Measurements from ENCODE around the gene CUTC. TPM values are rescaled to one million over a fixed set of nuclear protein-coding genes. Genes with fewer than 3 reads are reported as not detected.
"Not testable (repeated sequence)": the region's sequence is repeated elsewhere in the genome, so short reads cannot be mapped to it uniquely, and the experiment has no call there.

CUTC gene
- polyA plus RNA-seq, 2 of the 4 experiments (the other 2 are of a cell fraction), result 47.6 to 66.5 TPM

DNA sequence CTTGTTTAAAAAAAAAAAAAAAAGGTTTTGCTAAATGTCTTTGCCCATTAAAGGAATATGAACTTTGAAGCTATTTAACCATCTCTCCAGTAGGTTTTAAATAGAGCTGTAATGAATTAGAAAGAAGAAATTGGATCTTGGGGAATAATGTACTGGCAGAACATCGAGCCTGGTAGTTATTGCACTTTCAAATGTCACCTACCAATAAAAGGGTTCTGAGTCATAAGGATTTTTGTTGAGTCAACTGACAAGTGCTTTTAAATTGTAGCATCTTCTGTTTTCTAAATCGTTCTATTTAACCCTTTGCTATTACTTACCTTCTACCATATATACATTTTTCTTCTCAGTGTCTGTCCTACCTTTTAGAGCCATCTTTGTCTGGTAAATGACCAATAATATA lies 10.7 kb downstream of the CUTC start:
- TF ChIP-seq GATA3 (IDR thresholded peaks at IDR 0.05; ENCODE audit: borderline replicate concordance) (no peak), RFX5 (IDR thresholded peaks at IDR 0.05) (no peak), JUNB (IDR thresholded peaks at IDR 0.05) (no peak), NFE2L2 (conservative IDR thresholded peaks at IDR 0.05; ENCODE audit: low read length) (no peak), ELK1 (IDR thresholded peaks at IDR 0.05; ENCODE audit: low read depth, low read length) (no peak)
- TF ChIP-seq, protein P1, sequence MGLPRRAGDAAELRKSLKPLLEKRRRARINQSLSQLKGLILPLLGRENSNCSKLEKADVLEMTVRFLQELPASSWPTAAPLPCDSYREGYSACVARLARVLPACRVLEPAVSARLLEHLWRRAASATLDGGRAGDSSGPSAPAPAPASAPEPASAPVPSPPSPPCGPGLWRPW (IDR thresholded peaks at IDR 0.05), result no peak
- FAIRE-seq (peak; percentile 36), DNase-seq (ENCODE audit: low read depth in 1 of 2, low spot score in 1 of 2) (no peak), ATAC-seq (no peak)
- peaks cover 20% of the 10 kb centered on the region for H3K4me1 ChIP-seq
- peak overlapping the region; percentile 37 for H3K4me2 ChIP-seq
- H3K27ac ChIP-seq, result no peak overlapping the region
- no peak overlapping the region for H3K4me3 ChIP-seq
- WGBS (ENCODE audit: missing lambda C conversion rate), result 17% methylated on average over 2 of the region's 2 CpGs
- H3K9me3 ChIP-seq, result peaks cover 25% of the 10 kb centered on the region
- CTCF ChIA-PET, result interaction anchor here (0.6 to 1.5 kb wide), 3 partner anchors 10 to 103 kb away, joined by 3 to 13 read pairs (median 4); partner anchors contain the start of genes COX15 and CUTC
- POLR2A ChIA-PET, result interaction anchor here (1.4 kb wide), 1 partner anchor 10 kb away, joined by 4 read pairs; the partner anchor contains the start of genes COX15 and CUTC

- FAIRE-seq (no peak), DNase-seq (ENCODE audit: low read depth in 1 of 2, low spot score in 1 of 2) (no peak), ATAC-seq (no peak)
- H3K4me3 ChIP-seq, result no peak overlapping the region
- peaks cover 24% of the 10 kb centered on the region for H3K4me1 ChIP-seq
- ChIA-PET CTCF (interaction anchor here (1.0 to 1.5 kb wide), 3 partner anchors 11 to 102 kb away, joined by 3 to 13 read pairs (median 4); partner anchors contain the start of genes COX15 and CUTC), POLR2A (no interaction called here)
- no peak overlapping the region for H3K4me2 ChIP-seq
- H3K27ac ChIP-seq, result no peak overlapping the region
- TF ChIP-seq CBX2 (IDR thresholded peaks at IDR 0.05; ENCODE audit: borderline replicate concordance, low read depth) (no peak), ZC3H11A (IDR thresholded peaks at IDR 0.05) (no peak), RARB (CRISPR knock-in tag; IDR thresholded peaks at IDR 0.05) (no peak), ELK1 (IDR thresholded peaks at IDR 0.05; ENCODE audit: low read depth, low read length) (no peak), FOSL2 (IDR thresholded peaks at IDR 0.05) (no peak), FOSL2 (CRISPR knock-in tag; IDR thresholded peaks at IDR 0.05) (peak; percentile 42; the same call in 1 of the 2 replicates), MAX (IDR thresholded peaks at IDR 0.05) (no peak), NFE2L2 (conservative IDR thresholded peaks at IDR 0.05; ENCODE audit: low read length) (no peak), HEYL (CRISPR knock-in tag; IDR thresholded peaks at IDR 0.05) (no peak)
- 61% methylated on average over 3 of the region's 3 CpGs for WGBS (ENCODE audit: missing lambda C conversion rate)
- H3K9me3 ChIP-seq, result peaks cover 25% of the 10 kb centered on the region
Observed at GRCh38 chr10:99743841-99744240, 11.8 kb downstream of the CUTC start.

DNA sequence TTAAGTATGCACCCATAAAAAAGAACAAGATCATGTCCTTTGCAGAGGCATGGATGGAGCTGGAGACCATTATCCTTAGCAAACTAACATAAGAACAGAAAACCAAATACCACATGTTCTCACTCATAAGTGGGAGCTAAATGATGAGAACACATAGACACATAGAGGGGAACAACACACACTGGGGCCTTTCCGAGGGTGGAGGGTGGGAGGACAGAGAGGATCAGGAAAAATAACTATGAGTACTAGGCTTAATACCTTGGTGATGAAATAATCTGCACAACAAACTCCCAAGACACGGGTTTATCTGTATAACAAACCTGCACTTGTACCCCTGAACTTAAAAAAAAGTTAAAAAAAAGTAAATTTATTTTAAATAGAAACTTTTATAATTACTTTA lies 14.1 kb downstream of the CUTC start:
- POLR2A ChIA-PET; CTCF ChIA-PET; H3K9me3 ChIP-seq; FAIRE-seq; H3K4me2 ChIP-seq; ATAC-seq; H3K4me3 ChIP-seq; H3K27ac ChIP-seq; DNase-seq (ENCODE audit: low read depth in 1 of 2, low spot score in 1 of 2): not testable (repeated sequence)
- 74% methylated on average over 2 of the region's 2 CpGs for WGBS (ENCODE audit: missing lambda C conversion rate)
- H3K4me1 ChIP-seq, result peaks cover 27% of the 10 kb centered on the region

- ATAC-seq, result no peak
- TF ChIP-seq ELK1 (IDR thresholded peaks at IDR 0.05; ENCODE audit: low read depth, low read length), result no peak
- TF ChIP-seq MAFK (IDR thresholded peaks at IDR 0.05; ENCODE audit: partially characterized antibody), result no peak
- TF ChIP-seq SMC3 (IDR thresholded peaks at IDR 0.05), result no peak
- no peak for TF ChIP-seq EP300 (IDR thresholded peaks at IDR 0.05)
- TF ChIP-seq FOSB (CRISPR knock-in tag; IDR thresholded peaks at IDR 0.05), result no peak
- TF ChIP-seq HEYL (CRISPR knock-in tag; IDR thresholded peaks at IDR 0.05), result no peak
- no peak for TF ChIP-seq CBX2 (IDR thresholded peaks at IDR 0.05; ENCODE audit: borderline replicate concordance, low read depth)
- TF ChIP-seq, protein P2, sequence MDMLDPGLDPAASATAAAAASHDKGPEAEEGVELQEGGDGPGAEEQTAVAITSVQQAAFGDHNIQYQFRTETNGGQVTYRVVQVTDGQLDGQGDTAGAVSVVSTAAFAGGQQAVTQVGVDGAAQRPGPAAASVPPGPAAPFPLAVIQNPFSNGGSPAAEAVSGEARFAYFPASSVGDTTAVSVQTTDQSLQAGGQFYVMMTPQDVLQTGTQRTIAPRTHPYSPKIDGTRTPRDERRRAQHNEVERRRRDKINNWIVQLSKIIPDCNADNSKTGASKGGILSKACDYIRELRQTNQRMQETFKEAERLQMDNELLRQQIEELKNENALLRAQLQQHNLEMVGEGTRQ (IDR thresholded peaks at IDR 0.05), result no peak
- no peak for TF ChIP-seq SREBF2 (IDR thresholded peaks at IDR 0.05)
- CTCF ChIA-PET, result interaction anchor here (0.8 to 1.3 kb wide), 2 partner anchors 11 to 18 kb away, joined by 3 to 4 read pairs; no protein-coding TSS in a partner anchor
Observed at GRCh38 chr10:99748823-99749451, 16.9 kb downstream of the CUTC start.

More at GRCh38 chr10:99748823-99749451, 16.9 kb downstream of the CUTC start:
- WGBS (ENCODE audit: missing lambda C conversion rate), result 81% methylated on average over 2 of the region's 2 CpGs
- no peak overlapping the region for H3K27ac ChIP-seq
- H3K4me3 ChIP-seq, result no peak overlapping the region
- H3K4me2 ChIP-seq, result no peak overlapping the region
- peaks cover 9% of the 10 kb centered on the region for H3K4me1 ChIP-seq
- no peaks in the 10 kb centered on the region for H3K9me3 ChIP-seq
- no peak for FAIRE-seq
- DNase-seq (ENCODE audit: low read depth in 1 of 2, low spot score in 1 of 2), result no peak
- POLR2A ChIA-PET, result no interaction called here

Data from A549 (cell line).